Osteocyte (in vitro differentiated cells): ENCODE results near the gene SFN. TPM values are rescaled to one million over a fixed set of nuclear protein-coding genes. Genes with fewer than 3 reads are reported as not detected.

Experiments used
- DNase-seq: peaks from one replicate; pipeline ENCODE4 v3.0.0; 2021; ENCODE audit warnings: mixed read lengths; ENCODE audit not compliant: unreplicated experiment; ENCODE audit errors: extremely low spot score
- H3K27ac Mint-ChIP-seq: one replicate; pipeline ENCODE4 v1.8.0; 2021; ENCODE audit warnings: mild to moderate bottlenecking, mixed read lengths; ENCODE audit not compliant: unreplicated experiment
- H3K27me3 Mint-ChIP-seq: one replicate; pipeline ENCODE4 v1.8.0; 2021; ENCODE audit warnings: mixed read lengths; ENCODE audit not compliant: unreplicated experiment
- H3K36me3 Mint-ChIP-seq: one replicate; pipeline ENCODE4 v1.8.0; 2021; ENCODE audit warnings: mixed read lengths; ENCODE audit not compliant: unreplicated experiment
- H3K4me1 Mint-ChIP-seq: one replicate; pipeline ENCODE4 v1.8.0; 2021; ENCODE audit warnings: mixed read lengths; ENCODE audit not compliant: unreplicated experiment
- H3K4me3 Mint-ChIP-seq: one replicate; pipeline ENCODE4 v1.8.0; 2021; ENCODE audit warnings: mild to moderate bottlenecking, moderate library complexity, mixed read lengths; ENCODE audit not compliant: unreplicated experiment
- H3K9me3 Mint-ChIP-seq: one replicate; pipeline ENCODE4 v1.8.0; 2021; ENCODE audit warnings: mixed read lengths; ENCODE audit not compliant: unreplicated experiment
- total RNA-seq: library from RNA; stranded (reverse); gene quantifications from 2 replicates; pipeline ENCODE4 v1.2.1, GENCODE V29; 2021
- TF ChIP-seq, protein P1 (sequence below): fragments of 200-600 bp; sonication (generic); IDR thresholded peaks from 2 replicates; pipeline ENCODE4 v1.5.0; 2021; ENCODE audit warnings: antibody characterized with exemption, mild to moderate bottlenecking, moderate library complexity

SFN gene
- total RNA-seq, 1 donor from 2014 or later = not detected

DNA sequence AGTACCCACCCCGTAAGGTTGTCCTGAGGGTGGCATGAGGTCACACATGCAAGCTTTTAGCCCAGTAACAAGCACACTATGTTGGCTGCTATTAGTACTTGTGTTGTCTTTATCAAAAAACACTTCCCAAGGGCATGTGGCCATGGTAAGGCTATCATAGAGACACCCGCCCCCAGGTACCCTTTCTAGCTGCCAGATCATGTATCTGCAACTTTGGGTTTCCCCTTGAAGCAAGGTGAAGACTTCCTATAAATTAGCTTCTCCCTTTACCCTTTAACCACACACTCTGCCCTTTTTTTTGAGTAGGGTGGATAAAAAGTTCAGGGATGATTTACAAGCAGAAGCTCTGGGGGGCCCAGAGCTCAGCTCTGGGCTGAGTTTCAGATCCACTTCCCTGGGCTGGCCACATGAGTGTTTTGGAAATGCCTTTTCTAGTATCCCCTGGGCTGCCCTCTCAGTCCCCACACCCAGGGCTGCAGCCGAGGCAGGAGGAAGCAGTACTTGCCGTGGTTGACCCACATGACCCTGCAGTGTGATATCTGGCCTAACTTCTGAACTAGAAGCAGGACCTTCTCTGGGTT lies 34.4 kb upstream of the SFN start:
- H3K27ac Mint-ChIP-seq = peak overlapping the region; percentile 82
- H3K36me3 Mint-ChIP-seq = peaks cover 14% of the 10 kb centered on the region
- H3K4me1 Mint-ChIP-seq = peaks cover 26% of the 10 kb centered on the region
- H3K4me3 Mint-ChIP-seq = peak overlapping the region; percentile 86
- H3K27me3 Mint-ChIP-seq = no peaks in the 10 kb centered on the region
- DNase-seq = no peak
- no peaks in the 10 kb centered on the region for H3K9me3 Mint-ChIP-seq
- TF ChIP-seq, protein P1, sequence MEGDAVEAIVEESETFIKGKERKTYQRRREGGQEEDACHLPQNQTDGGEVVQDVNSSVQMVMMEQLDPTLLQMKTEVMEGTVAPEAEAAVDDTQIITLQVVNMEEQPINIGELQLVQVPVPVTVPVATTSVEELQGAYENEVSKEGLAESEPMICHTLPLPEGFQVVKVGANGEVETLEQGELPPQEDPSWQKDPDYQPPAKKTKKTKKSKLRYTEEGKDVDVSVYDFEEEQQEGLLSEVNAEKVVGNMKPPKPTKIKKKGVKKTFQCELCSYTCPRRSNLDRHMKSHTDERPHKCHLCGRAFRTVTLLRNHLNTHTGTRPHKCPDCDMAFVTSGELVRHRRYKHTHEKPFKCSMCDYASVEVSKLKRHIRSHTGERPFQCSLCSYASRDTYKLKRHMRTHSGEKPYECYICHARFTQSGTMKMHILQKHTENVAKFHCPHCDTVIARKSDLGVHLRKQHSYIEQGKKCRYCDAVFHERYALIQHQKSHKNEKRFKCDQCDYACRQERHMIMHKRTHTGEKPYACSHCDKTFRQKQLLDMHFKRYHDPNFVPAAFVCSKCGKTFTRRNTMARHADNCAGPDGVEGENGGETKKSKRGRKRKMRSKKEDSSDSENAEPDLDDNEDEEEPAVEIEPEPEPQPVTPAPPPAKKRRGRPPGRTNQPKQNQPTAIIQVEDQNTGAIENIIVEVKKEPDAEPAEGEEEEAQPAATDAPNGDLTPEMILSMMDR = no peak

DNA sequence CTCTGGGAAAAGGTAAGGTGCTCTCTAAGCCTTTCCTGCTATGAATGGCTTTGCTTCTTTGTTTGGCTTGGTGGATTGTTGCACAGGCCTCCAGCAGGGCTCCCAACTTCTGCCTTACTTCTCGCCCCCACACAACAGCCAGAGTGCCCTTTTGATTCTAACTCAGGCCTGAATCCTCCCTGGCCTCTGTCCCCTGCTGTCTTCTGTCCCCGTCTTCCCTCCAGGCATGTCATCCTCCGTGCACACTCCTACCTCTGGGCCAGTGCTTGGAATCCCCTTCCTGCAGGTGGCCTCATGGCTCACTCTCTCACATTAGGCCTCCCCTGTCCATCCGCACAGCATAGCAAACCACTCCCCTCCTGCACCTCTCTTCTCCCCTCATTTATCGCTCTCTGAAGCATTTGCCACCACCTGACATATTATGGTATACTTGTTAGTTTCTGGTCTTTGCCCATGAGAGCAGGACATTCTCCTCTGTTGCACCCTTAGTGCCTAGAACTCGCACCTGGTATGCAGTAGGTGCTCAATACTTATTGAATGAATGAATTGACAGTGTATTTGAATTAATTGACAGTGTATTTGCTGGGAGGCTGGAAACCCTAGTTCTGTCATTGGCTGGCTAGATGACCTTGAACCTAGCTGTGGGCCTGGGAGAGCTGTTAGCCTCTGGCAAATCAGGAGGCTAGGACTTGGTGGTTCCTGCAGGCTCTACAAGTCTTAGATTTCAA lies 33.6 kb upstream of the SFN start:
- no peak for DNase-seq
- Mint-ChIP-seq H3K4me1 (peaks cover 26% of the 10 kb centered on the region), H3K4me3 (no peak overlapping the region), H3K27ac (no peak overlapping the region), H3K9me3 (no peaks in the 10 kb centered on the region), H3K36me3 (peaks cover 18% of the 10 kb centered on the region), H3K27me3 (no peaks in the 10 kb centered on the region)
- TF ChIP-seq, protein P1 = no peak

DNA sequence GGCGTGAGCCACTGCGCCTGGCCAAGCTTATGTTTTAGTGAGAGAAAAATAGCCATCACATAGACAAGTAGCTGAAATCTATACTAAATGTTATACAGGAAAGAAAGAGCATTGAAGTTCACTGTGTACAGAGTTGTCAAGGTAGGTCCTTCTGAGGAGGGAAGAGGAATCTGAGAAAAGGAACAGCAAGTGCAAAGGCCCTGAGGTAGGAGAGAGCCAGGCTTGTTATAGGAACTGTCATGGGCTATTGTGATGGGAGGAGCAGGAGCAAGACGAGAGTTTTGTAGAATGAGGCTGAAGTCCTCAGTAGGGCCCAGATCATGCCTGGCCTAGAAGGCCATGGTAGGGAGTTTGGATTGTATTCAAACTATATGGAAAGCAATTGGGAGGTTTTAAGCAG lies 31.9 kb upstream of the SFN start:
- Mint-ChIP-seq H3K27me3 (no peaks in the 10 kb centered on the region), H3K4me3 (no peak overlapping the region), H3K9me3 (no peaks in the 10 kb centered on the region), H3K4me1 (peaks cover 23% of the 10 kb centered on the region), H3K27ac (no peak overlapping the region), H3K36me3 (peaks cover 28% of the 10 kb centered on the region)
- TF ChIP-seq, protein P1 = no peak
- DNase-seq = no peak

DNA sequence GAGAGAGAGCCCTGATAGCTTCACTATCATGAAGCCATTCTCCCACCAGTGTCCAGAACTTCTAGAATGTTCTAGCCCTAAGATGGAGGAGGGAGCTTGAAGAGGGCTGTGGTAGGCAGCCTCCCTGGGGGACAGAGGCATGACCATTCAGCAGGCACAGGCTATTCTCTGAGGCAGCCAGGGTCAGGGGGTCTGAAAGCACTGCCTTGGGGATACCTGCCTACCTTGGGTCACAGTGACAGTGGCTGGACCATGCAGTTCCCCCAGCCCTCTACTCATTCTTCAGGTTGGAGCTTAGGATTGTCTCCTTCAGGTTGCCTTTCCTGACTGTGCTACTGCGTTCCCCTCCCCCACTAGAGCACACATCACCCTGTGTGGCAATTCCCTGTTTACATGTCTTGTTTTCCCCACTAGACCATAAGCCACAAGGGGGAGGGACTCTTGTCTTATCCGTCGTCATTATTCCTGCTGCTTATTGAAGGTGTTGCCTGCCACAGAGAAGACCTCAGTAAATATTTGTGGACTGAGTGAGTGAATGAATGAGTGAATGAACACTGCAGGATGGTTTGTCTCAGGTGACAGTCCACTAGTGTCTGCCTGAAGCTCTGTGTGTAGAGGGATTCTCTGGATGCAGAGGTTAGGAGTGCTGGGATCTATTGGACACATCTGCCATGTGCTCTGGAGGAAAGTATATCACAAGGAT lies 31.3 kb upstream of the SFN start:
- TF ChIP-seq, protein P1 = no peak
- no peak for DNase-seq
- H3K9me3 Mint-ChIP-seq = no peaks in the 10 kb centered on the region
- H3K4me3 Mint-ChIP-seq = no peak overlapping the region
- no peak overlapping the region for H3K27ac Mint-ChIP-seq
- H3K27me3 Mint-ChIP-seq = no peaks in the 10 kb centered on the region
- H3K36me3 Mint-ChIP-seq = peaks cover 30% of the 10 kb centered on the region
- peaks cover 22% of the 10 kb centered on the region for H3K4me1 Mint-ChIP-seq
